HG03378 (cell line): Measurements from ENCODE around the gene ZNF610.
"Not testable (repeated sequence)": the region's sequence is repeated elsewhere in the genome, so short reads cannot be mapped to it uniquely, and the experiment has no call there.

Experiments
- ATAC-seq: cut with Tn5 transposase; IDR thresholded peaks from one replicate; pipeline ENCODE4 v1.9.1; 2021; ENCODE audit warnings: mild to moderate bottlenecking, moderate library complexity; ENCODE audit not compliant: unreplicated experiment

ZNF610 gene

DNA sequence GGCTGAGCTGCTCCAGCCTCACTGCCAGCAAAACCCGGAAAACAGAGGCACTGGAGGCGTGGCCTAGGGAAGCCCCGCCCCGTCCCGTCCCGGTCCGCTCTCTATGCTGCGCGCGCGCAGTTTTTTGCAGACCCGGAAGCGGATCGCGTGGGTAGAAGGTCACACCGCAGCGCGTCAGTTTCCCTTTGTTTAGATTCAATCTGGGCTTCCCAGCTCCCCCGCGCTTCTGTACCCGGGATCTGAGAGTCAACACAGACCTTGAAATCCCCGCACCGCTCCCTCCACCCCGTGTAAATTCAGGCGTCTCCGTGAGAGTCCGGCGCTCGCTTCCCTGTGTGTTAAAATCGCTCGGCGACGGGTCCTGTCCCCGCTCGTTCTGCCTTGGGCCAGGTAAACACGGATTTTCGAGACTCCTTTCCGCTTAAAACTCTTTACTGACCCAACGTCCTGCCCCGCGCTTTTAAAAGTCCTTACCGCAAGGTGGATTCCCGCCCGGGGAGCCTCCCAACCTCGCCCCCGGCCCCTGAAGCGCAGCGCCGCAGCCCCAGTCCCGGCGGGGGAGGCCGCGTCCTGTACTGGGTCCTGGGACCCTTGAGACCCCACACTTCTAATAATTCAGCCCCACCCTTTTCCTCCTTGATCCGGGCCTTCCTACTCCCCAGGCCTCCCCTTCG is at the start of gene ZNF610:
ZNF610 (plus strand) TSS at position 127 of the 674 bp plus-strand sequence. CDS start 12,930 bp downstream, outside the sequence.
- peak; percentile 55 for ATAC-seq

GRCh38 chr19:52286256-52286655 is 49.8 kb upstream of the ZNF610 start:
- no peak for ATAC-seq

- ATAC-seq: no peak
Measured at GRCh38 chr19:52291781-52292180, 44.3 kb upstream of the ZNF610 start.

DNA sequence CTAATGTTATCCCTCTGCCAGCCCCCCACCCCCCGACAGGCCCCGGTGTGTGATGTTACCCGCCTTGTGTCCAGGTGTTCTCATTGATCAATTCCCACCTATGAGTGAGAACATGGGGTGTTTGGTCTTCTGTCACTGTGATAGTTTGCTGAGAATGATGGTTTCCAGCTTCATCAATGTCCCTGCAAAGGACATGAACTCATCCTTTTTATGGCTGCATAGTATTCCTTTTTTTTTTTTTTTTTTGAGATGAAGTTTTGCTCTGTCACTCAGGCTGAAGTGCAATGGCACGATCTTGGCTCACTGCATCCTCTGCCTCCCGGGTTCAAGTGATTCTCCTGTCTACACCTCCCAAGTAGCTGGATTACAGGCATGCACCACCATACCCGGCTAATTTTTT is 43.1 kb upstream of the ZNF610 start:
- ATAC-seq: not testable (repeated sequence)

DNA sequence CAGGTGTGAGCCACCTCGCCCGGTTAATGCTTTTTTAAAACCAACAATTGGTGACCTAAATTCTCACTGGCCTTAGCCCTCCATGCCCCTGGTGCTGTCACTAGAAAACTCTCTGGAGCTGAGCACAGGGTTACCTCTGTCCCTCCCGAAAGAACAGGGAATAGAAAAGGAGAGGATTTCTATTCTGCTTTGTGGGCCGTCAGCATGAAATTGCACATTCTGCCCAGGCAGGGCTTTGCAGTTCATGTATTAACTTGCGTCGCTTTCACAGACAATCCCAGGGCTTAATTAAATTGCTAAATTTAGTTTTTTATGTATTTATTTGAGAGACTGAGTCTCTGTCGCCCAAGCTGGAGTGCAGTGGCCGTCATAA is 39.7 kb upstream of the ZNF610 start:
- no peak for ATAC-seq

DNA sequence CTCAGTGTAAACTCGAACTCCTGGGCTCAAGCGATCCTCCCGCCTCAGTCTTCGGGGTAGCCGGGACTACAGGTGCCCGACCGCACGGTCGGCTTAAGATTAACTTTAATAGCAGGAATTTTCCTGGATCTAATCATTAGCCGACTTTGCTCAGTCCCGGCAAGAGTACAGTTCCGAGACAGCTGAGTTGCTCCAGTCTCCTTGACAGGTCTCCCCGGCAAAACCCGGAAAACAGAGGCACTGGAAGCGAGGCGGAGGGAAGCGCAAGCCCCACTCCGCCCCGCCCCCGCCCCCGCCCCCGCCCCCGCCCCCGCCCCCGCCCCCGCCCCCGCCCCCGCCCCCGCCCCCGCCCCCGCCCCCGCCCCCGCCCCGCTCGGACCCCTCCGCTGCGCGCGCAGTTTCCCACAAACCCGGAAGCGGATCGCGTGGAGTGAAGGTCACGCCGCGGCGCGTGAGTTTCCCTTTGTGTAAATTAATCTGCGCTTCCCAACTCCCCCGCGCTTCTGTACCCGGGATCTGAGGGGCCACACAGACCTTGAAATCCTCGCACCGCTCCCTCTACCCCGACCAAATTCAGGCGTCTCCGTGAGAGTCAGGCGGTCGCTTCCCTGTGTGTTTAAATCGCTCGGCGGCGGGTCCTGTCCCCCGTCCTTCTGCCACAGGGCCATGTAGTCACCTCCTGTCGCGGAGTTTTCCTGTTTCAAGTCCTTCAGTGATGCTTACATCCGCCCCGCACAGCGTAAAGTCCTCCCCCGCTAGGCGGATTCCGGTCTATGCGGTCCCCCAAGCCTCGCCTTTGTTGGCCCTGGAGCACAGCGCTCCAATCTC is 39.1 kb upstream of the ZNF610 start, which contains the start of gene ZNF480:
ZNF480 (plus strand) TSS at position 397 of the 828 bp plus-strand sequence. CDS start 3,244 bp downstream, outside the sequence.
- ATAC-seq: no peak

GRCh38 chr19:52297601-52298364 is 38.3 kb upstream of the ZNF610 start:
- ATAC-seq: no peak

DNA sequence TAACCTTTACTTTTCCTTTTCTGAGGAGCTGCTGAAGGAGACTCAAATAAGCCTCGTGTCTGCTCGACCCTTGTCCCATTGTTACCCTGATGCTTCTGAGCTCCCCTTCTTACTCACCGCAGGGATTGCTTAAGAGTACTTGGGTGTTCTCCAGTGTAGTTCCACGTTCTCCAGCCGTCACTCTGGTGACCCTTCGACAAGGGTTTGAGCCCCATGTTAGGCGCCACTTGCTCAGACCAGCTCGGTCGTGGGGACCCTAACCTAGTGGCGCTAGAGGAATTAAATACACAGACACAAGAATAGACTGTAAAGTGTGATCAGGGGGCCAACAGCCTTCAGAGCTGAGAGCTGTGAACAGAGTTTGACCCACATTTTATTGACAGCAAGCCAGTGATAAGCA is 28.8 kb upstream of the ZNF610 start:
- ATAC-seq: no peak

GRCh38 chr19:52322429-52322828 is 13.6 kb upstream of the ZNF610 start:
- no peak for ATAC-seq

- ATAC-seq: no peak
Measured at GRCh38 chr19:52331757-52332156, 4.3 kb upstream of the ZNF610 start.

DNA sequence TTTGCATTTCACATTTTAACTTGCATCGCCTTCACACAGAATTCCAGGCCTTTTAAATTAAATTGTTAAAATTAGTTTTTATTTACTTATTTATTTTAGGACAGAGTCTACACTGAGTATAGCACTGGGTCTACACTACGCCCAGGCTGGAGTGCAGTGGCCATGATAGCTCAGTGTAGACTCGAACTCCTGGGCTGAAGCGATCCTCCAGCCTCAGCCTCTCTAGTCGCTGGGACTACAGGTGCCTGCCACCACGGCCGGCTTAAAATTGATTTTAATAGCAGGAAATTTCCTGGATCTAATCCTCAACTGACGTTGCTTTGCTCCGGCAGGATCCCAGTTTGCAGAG is 301 bp upstream of the ZNF610 start:
- peak; percentile 31 for ATAC-seq

GRCh38 chr19:52336791-52337381 is 843 bp downstream of the ZNF610 start:
- no peak for ATAC-seq

- not testable (repeated sequence) for ATAC-seq
Measured at GRCh38 chr19:52339022-52339421, 3.0 kb downstream of the ZNF610 start.

DNA sequence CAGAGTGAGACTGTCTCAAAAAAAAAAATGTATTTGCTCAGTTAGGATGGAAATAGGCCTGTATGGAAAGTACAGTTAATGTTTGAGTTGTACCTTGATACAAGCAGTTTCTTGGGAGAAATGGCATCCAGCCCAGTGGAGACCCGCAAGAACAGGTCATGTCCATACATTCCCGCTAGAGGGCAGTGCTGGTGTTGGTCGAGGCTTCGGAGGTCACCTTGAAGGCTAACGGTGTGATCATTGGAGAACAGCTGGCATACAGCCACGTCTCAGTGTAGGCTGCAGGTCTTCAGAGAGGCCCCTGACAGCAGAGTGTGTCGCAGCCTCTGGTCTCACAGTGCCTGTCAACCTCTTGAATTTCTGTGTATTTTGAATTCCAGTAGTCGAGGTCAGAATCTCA is 7.5 kb downstream of the ZNF610 start:
- ATAC-seq: no peak

- ATAC-seq: no peak
Measured at GRCh38 chr19:52345162-52345561, 9.1 kb downstream of the ZNF610 start.

DNA sequence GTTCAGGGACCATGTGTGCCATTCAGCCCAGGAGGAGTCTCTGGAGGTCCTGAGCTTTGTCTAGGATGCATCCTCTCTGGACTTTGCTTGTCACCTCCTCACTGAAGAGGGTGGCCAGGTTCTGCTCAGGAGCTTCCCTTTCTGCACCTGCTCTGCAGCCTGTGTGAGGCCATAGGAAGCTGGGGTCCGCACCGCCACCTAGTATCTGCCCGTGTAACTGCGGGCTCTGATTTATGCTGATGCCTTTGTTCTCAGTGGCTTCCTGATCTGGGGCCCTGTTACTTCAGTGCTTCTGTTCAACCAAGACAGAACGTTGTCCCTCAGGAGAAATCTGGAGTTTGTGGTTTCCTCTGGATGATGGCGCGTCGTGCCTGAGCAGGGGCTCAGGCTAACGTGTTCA is 15.5 kb downstream of the ZNF610 start:
- ATAC-seq: no peak

- no peak for ATAC-seq
Measured at GRCh38 chr19:52366414-52366824, 30.4 kb downstream of the ZNF610 start.

DNA sequence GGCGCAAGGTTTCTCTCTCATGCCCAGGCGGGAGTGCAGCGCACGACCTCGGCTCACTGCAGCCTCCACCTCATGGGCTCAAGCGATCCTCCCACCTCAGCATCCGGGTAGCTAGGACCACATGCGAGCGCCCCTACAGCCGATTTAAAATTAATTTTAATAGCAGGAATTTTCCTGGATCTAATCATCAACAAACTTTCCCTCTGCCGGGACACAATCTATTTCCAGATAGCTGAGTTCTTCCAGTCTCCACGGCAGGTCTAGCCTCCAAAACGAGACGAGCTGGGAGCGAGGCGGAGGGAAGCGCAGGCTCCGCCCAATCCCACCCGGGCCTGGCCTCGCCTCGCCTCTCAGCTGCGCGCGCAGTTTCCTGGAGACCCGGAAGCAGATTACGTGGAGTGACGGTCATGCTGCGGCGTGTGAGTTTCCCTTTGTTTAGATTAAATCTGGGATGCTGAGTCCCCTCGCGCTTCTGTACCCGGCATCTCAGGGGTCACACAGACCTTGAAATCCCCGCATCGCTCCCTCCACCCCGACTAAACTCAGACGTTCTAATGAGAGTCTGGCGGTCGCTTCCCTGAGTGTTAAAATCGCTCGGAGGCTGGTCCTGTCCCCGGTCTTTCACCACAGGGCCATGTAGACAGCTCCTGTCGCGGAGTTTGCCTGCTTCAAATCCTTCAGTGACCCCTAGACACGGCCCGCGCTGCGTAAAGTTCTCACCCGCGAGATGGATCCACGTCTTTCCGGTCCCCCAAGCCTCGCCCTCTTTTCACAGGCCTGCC is 33.7 kb downstream of the ZNF610 start, which contains the start of gene ZNF880:
ZNF880 (plus strand) TSS at position 365 of the 782 bp plus-strand sequence; CDS start at position 408, 43 bp downstream.
- peak; percentile 61 for ATAC-seq

- no peak for ATAC-seq
Measured at GRCh38 chr19:52370341-52370710, 34.3 kb downstream of the ZNF610 start.

DNA sequence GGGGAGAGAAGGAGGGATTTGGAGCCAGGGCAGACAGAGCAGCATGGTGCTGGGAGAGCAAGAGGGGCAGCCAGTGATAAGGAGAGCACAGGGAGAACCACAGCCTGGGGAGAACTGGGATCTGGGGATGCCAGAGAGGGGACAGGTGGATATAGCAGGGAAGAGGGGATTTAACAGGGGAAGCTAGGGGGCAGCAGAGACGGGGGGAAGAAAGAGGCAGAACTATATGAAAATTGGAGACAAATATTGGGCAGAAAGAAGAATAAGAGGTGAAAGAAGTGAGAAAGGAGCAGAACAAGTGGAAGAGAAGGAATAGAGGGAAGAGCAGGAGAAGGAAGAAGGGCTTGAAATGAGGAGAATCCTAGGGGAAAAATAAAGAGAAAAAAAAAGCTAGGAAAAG is 55.1 kb downstream of the ZNF610 start:
- ATAC-seq: no peak
